H1 (cell line): Measurements from ENCODE around the gene COG4.
A peak's percentile ranks its signal among the peaks of the same experiment; 100 is the strongest.

ENCODE experiments used
- ATF2 ChIP-seq: IDR thresholded peaks from 2 replicates; pipeline ENCODE4 v1.6.1; 2012; ENCODE audit warnings: low read length, inconsistent platforms
- ATF3 ChIP-seq: IDR thresholded peaks from 2 replicates; pipeline ENCODE4 v1.6.1; 2011; ENCODE audit warnings: low read depth, mild to moderate bottlenecking, low read length; ENCODE audit not compliant: insufficient read depth
- EGR1 ChIP-seq: IDR thresholded peaks from 2 replicates; pipeline ENCODE4 v1.6.1; 2011; ENCODE audit warnings: low read depth, low read length, borderline replicate concordance
- EZH2 ChIP-seq: fragments of 200-600 bp; sonication (generic); IDR thresholded peaks from 2 replicates; pipeline ENCODE4 v1.7.1; 2012; ENCODE audit warnings: low read depth, mild to moderate bottlenecking, moderate library complexity, low read length, inconsistent platforms; ENCODE audit not compliant: severe bottlenecking
- KDM5A ChIP-seq: fragments of 200-600 bp; IDR thresholded peaks from 2 replicates; pipeline ENCODE4 v1.7.1; 2012; ENCODE audit warnings: mild to moderate bottlenecking, low read length, inconsistent platforms, mixed read lengths
- MAX ChIP-seq: IDR thresholded peaks from 2 replicates; pipeline ENCODE4 v1.6.1; 2012; ENCODE audit warnings: inconsistent platforms
- POLR2A ChIP-seq, 2 experiments: IDR thresholded peaks; 1 replicate in 1 of 2; 2 replicates in 1 of 2; pipeline ENCODE4 v1.6.1; 2011; ENCODE audit warnings: low read depth in 2 of 2, low read length in 2 of 2, mild to moderate bottlenecking in 2 of 2; ENCODE audit errors: control extremely low read depth in 1 of 2
- RAD21 ChIP-seq, 2 experiments: IDR thresholded peaks in 1 of 2; conservative IDR thresholded peaks in 1 of 2; 2 replicates each; pipeline ENCODE4 v1.6.1; 2011; ENCODE audit warnings: low read depth in 2 of 2, low read length in 2 of 2, improper control_type of control experiment in 1 of 2, inconsistent platforms in 1 of 2, mild to moderate bottlenecking in 1 of 2, moderate library complexity in 1 of 2
- RFX5 ChIP-seq: IDR thresholded peaks from 2 replicates; pipeline ENCODE4 v1.6.1; 2011; ENCODE audit warnings: low read depth, low read length, improper control_type of control experiment, borderline replicate concordance
- TAF1 ChIP-seq: IDR thresholded peaks from 2 replicates; pipeline ENCODE4 v1.6.1; 2011; ENCODE audit warnings: mild to moderate bottlenecking, low read depth, low read length
- TCF12 ChIP-seq: IDR thresholded peaks from 2 replicates; pipeline ENCODE4 v1.6.1; 2011; ENCODE audit warnings: low read depth, mild to moderate bottlenecking, low read length
- YY1 ChIP-seq: IDR thresholded peaks from 2 replicates; pipeline ENCODE4 v1.6.1; 2011; ENCODE audit warnings: low read depth, mild to moderate bottlenecking, low read length
- TF ChIP-seq, protein P1 (sequence below): IDR thresholded peaks from 2 replicates; pipeline ENCODE4 v1.6.1; 2011; ENCODE audit warnings: low read length, improper control_type of control experiment
- TF ChIP-seq, protein P2 (sequence below), 3 experiments: IDR thresholded peaks; 1 replicate in 2 of 3; 2 replicates in 1 of 3; pipeline versions ENCODE4 v1.5.1 to v1.6.1; 2011; ENCODE audit warnings: low read length in 3 of 3, mild to moderate bottlenecking in 3 of 3, inconsistent platforms in 2 of 3, low read depth in 1 of 3, moderate library complexity in 1 of 3; ENCODE audit not compliant: insufficient read depth in 1 of 3; ENCODE audit errors: control extremely low read depth in 1 of 3

- TF ChIP-seq POLR2A (IDR thresholded peaks at IDR 0.05; ENCODE audit: control extremely low read depth in 1 of 2, low read depth in 2 of 2, low read length in 2 of 2), result peak; percentile 22 to 30; a peak in 2 of 3 replicates
- TF ChIP-seq YY1, result no peak
- TF ChIP-seq, protein P1, sequence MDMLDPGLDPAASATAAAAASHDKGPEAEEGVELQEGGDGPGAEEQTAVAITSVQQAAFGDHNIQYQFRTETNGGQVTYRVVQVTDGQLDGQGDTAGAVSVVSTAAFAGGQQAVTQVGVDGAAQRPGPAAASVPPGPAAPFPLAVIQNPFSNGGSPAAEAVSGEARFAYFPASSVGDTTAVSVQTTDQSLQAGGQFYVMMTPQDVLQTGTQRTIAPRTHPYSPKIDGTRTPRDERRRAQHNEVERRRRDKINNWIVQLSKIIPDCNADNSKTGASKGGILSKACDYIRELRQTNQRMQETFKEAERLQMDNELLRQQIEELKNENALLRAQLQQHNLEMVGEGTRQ, result peak; percentile 64; the same call in 1 of the 2 replicates
- TF ChIP-seq, protein P2, sequence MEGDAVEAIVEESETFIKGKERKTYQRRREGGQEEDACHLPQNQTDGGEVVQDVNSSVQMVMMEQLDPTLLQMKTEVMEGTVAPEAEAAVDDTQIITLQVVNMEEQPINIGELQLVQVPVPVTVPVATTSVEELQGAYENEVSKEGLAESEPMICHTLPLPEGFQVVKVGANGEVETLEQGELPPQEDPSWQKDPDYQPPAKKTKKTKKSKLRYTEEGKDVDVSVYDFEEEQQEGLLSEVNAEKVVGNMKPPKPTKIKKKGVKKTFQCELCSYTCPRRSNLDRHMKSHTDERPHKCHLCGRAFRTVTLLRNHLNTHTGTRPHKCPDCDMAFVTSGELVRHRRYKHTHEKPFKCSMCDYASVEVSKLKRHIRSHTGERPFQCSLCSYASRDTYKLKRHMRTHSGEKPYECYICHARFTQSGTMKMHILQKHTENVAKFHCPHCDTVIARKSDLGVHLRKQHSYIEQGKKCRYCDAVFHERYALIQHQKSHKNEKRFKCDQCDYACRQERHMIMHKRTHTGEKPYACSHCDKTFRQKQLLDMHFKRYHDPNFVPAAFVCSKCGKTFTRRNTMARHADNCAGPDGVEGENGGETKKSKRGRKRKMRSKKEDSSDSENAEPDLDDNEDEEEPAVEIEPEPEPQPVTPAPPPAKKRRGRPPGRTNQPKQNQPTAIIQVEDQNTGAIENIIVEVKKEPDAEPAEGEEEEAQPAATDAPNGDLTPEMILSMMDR (IDR thresholded peaks at IDR 0.05; ENCODE audit: control extremely low read depth in 1 of 3, insufficient read depth in 1 of 3, low read depth in 1 of 3, low read length in 3 of 3), result no peak
- no peak for TF ChIP-seq RAD21 (IDR thresholded peaks at IDR 0.05 in 1 of 2, conservative IDR thresholded peaks at IDR 0.05 in 1 of 2; ENCODE audit: low read depth in 2 of 2, low read length in 2 of 2)
- TF ChIP-seq TCF12, result no peak
- TF ChIP-seq EZH2, result no peak
- TF ChIP-seq MAX, result peak; percentile 36; the same call in 1 of the 2 replicates
- no peak for TF ChIP-seq KDM5A
- TF ChIP-seq ATF2, result no peak
- TF ChIP-seq EGR1, result no peak
- TF ChIP-seq RFX5, result no peak
- no peak for TF ChIP-seq ATF3
- peak; percentile 68 for TF ChIP-seq TAF1
These were observed 69.5 kb downstream of the COG4 start for GRCh38 chr16:70453892-70454221.
